HL-60/S4 (cell line): Measurements from ENCODE around the gene MYOD1.

Source experiments
- in situ Hi-C: fragments of 300-500 bp; cut with MboI; formaldehyde crosslinking; loops from 2 replicates; pipeline ENCODE4 v1.14.3; 2022; ENCODE audit warnings: low sequenced_read_pairs

Gene MYOD1

DNA sequence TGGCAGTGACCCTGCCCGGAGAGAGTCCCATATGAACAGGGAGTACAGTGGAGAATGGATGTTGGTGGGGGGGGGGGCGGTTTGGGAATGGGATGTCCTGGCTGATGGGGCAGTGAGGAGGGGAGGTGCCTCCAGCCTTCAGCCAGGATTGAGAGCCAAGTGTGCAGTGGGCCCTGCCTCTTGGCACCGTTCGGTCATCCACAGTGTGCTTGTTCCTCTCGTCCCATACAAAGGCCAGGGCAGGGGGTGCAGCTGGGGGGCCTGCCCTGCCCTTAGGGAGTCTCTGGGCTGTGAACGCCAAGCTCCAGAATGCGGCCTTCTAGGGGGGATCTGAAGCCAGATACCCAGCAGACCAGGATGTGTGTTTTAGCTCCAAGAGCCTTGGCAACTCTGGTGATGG is 49.2 kb downstream of the MYOD1 start:
- in situ Hi-C loops = loop anchor here (10.0 kb wide), 1 partner anchor 206 kb away; no protein-coding TSS in a partner anchor

DNA sequence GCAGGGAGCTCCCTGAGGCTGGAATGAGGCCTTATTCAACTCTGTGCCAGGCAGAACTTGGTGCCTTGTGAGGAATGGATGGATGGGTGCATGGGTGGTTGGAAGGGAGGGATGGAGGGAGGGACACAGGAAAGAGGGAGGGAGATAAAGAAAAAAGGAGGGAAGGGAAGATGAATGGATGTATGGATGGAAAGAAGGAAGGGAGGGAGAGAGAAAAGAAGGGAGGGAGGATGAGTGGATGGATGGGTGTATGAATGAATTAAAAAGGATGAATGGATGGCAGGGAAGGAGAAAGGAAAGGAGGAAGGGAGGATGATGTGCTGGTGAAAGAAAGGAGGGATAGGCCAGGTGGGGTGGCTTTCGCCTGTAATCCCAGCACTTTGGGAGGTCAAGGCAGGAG is 49.8 kb downstream of the MYOD1 start:
- in situ Hi-C loops = loop anchor here (10.0 kb wide), 1 partner anchor 206 kb away; no protein-coding TSS in a partner anchor

DNA sequence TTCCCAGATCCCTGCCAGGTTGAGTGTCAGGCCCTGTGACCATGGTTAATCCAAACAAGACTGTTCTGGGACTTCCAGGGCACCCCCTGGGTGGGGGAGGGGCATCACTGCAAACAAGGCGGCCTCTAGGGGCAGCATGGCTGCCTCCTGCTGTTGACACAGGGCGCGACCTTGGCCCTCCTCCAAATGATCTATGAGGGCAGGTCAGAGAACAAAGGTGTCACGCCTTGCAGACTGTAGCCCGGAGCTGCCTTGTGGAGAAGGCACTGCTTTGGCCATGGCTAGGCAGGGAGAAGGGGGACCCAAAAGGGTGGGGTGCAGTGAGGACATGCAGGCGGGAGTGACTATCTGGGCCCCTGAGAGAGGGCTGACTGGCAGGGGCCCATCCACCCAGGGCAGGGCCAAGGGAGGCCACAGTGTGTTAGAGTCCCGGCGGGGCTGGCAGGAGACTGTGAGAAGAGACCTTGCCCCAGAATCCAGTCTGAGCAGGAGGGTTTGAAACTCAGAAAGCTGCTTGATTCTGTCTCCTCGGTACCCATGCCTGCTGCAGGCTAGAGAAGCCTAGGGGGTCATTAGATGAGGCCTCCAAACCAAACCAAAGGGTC is 50.8 kb downstream of the MYOD1 start:
- in situ Hi-C loops = no loop called here

DNA sequence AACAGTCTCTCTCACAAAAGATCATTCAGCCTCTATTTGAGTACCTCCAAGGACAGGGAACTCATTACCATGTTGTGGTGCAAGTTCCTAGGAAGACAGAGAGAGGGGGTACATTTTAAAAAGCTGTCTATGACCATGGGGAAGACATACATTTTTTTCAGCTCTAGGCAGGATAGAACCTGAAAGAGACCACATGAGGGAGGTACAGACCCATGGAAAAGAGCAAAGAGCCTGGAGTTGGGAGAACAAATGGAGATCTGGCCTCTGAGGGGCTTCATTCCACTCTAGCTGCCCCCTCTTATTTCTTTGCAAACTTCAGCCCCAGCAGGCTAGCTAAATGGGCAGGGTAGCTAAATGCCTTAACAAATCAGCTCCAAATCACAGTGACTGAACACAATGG is 51.5 kb downstream of the MYOD1 start:
- in situ Hi-C loops = no loop called here

DNA sequence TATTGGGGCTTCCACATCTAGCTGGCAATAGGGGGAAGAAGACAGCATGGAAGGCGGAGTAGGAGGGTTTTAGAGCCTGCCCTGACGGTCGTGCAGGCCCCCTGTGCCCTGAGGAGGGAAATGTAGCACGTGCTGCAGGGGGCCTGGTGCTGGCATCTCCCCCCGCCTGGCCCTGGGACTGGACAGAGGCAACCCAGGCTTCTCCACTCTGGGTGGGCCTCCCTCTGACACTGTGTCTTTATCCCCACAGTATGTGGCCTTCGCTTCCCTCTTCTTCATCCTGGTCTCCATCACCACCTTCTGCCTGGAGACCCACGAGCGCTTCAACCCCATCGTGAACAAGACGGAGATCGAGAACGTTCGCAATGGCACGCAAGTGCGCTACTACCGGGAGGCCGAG is 52.0 kb downstream of the MYOD1 start:
- in situ Hi-C loops = no loop called here
